Activated CD4-positive, alpha-beta T cell treated with anti-CD3 and anti-CD28 coated beads, Interleukin-2, amount 50 U/mL, for 4 hours (primary cell): ENCODE results near the gene KLHL3.

Experiments used
- DNase-seq, 2 experiments: peaks; one replicate each; pipeline ENCODE4 v3.0.0-alpha.2; 2020

Gene KLHL3

DNA sequence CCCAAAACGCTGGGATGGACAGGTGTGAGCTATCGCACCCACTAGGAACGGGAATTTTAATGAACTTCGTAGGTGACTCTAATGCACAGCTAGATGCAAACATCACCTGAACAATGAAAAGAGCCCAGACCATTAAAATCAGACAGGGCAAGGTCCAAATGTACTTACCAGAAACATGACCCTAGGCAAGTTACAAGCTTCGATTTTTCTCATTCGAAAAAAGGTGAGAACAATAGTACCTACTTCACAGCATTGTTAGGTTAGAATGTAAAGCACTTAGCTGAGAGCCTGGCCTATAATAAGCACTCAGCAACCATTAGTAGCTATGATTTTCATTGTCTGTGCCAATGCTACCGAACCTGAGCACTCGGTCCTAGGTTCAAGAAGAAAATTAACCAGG is 5.8 kb upstream of the KLHL3 start:
- no peak for DNase-seq

DNA sequence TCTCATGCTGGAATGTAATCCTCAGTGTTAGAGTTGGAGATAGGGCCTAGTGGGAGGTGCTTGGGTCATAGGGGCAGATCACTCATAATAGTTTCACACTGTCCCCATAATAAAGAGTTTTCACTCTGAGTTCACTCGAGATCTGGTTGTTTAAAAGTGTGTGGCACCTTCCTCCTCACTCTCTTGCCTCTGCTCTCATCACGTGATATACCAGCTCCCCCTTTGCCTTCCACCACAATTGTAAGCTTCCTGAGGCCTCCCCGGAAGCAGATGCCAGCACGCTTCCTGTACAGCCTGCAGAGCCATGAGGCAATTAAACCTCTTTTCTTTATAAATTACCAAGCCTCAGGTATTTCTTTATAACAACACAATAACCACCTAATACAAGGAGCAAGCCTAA is 3.8 kb upstream of the KLHL3 start:
- no peak for DNase-seq

DNA sequence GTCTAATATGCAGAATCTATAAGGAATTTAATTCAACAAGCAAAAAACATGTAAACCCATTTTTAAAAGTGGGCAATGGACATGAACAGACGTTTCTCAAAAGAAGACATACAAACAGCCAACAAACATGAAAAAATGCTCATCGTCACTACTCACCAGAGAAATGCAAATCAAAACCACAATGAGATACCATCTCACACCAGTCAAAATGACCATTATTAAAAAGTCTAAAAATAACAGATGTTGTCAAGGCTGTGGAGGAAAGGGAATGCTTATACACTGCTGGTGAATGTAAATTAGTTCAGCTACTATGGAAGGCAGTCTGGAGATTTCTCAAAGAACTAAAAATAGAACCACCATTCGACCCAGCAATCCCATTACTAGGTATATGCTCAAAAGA is 3.1 kb upstream of the KLHL3 start:
- no peak for DNase-seq

DNA sequence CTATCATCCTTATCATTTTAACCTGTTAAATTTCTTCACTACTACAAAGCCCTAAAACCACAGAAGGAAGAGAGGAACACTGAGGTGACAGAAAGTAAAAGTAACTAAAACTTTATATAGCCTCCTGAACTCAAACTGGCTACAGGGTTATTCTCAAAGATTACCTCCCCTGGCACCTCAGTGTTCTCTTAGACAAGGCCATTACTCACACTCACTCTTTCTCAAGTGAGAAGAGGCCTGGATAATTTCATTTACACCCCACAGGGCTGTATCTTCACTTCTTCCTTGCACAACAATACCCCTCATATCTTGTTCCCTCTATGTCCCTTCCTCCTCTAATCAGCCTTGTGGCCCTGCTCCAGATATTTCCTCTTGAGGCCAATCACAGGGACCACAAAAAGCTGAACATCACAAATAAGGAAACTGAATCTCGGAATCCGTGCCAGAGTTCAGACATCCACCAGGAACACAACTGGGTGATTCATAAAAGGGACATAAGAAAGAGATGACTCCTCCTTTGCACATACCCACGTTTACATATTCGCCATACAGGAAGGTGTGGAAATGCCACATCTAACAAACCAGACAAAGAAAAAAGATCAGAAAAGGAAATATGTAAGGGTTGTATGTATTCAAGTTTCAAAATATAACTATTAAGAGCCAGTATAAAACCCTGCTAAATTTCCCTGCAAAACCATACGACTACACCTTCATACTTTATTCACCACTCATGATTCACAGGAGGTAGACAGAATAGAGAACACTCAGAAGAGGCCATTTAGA is 1.7 kb upstream of the KLHL3 start:
- no peak for DNase-seq

DNA sequence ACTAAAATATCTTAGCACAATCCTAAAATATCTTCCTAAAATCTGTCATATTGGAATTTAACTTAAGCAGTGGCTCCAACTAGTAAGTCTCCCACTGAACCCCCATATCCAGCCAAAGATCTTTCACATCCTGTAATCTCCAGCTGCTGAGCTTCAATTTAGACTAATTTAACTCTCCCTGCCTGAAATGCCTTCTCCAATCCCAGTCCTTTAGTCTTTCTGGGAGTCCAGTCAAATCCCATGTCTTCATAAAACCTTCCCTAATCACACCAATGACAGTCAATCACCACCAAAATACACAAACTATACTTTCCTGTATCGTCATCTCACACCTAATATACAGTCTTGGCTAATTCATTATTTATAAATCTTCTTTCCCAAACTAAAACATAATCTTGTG is 607 bp upstream of the KLHL3 start:
- DNase-seq: no peak

DNA sequence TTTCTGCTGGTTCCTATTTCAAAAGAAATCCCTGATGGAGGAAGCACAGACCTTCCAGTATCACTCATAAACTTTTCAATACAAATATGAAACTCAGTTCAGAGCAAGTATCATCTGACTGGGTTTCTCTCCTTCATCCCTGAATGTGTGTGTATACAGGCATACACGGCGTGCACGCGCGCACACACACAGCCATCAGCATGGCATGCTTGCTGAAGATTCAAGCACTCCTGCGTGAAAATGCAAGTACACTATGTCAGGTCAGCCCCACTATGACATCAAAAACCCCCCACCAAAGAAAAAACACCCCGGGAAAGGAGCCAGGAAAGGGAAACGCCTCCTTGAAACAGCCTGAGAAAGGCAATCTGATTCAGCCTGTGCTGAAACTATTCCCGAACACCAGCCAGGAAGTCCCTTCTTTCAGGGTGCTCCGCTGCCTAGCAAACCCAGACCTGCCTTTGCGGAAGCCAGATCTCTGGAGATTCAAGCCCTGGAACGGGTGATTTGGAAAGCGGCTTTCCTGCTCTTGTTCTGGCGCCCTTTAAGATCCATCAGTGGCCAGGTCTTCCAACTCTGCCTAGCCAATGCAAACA is 831 bp downstream of the KLHL3 start:
- DNase-seq: no peak

DNA sequence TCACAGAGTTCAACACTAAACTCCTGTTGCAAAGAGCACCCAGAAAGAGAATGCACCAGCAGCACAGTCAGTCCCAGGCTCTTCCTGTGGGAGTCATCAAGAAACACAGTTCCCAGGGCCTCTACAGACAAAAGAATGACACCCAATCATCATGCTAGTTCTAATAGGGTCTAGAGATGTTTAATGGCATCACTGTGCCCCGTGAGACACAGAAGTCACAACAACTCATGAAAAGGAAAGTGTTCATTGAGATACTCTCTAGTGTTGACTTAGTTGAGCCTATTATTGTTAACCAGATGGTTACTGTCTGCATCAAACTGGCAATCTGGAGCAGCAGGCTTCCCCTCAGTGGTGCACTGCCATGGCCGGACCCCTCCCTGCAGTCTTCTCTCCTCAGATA is 1.6 kb downstream of the KLHL3 start:
- DNase-seq: no peak

DNA sequence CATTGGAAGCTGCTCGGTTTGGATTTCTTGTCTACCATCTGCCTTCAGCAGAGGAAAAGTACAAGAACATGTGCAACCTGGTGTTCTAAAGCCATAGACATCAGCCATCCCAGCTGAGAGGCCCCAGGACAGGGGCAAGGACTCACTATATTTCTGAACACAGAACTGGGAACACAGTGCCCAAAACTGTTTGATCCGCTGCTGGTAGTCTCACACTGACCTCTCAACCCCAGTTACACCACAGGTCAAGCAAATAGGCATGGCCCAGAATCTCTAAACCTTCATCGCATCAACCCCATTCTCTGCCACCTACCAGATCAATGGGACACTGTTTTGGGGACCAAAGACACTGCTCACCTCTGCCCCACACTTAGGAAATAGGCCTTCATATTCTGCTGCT is 2.0 kb downstream of the KLHL3 start:
- no peak for DNase-seq

DNA sequence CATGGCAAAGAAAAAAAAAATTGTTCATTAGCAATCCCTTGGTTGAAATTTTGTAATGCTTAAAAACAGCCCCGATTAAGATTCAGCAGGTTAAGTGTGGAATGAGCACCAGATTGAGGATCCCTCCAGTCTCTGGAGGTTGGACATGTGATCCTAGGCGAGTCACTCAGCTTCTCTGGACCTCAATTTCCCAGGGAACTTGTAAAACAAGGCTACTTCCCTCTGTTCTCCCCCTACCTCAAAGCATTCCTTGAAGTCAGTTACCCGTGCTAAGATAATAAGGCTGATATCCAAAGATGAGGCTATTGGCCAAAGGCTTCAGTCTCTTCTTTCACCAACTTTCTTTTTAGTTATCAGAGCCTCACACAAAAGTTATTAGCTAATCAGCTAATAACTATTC is 2.9 kb downstream of the KLHL3 start:
- no peak for DNase-seq

DNA sequence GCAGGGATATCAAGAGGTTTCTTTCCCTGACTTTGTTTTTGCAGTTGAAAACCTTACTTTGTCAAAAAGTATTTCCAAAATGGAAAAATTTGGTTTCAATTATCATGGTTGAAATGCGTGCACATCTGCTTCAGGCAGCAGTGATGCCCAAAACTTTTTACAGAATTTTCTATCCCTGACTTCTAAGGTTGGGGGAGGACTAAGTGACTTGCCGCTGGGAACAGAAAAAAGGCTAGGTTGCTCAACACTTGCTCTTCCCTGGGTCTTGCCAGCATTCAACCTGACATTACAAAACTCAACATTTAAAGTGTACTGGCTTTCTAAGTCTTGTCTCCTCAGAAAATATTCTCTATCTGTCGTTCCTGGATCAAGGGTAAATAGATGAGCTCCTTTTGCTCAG is 4.7 kb downstream of the KLHL3 start:
- DNase-seq: no peak

DNA sequence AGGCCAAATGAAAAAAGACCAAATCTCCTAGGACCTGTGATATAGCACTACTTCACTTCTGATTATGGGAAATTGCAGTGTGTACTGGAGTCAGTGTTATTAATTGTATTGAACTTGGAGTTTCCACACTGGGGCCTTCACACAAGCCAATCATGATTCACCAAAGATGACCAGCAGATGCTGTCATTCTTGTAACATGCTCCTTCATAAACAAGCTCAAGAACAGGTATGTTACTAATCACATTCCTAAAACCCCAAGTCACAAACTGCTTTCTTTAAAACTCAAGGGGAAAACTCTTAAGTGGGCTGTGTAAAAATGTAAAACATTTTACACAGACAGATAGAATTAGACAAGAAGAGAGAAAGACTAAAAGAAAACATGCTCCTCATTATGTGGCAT is 5.6 kb downstream of the KLHL3 start:
- no peak for DNase-seq

DNA sequence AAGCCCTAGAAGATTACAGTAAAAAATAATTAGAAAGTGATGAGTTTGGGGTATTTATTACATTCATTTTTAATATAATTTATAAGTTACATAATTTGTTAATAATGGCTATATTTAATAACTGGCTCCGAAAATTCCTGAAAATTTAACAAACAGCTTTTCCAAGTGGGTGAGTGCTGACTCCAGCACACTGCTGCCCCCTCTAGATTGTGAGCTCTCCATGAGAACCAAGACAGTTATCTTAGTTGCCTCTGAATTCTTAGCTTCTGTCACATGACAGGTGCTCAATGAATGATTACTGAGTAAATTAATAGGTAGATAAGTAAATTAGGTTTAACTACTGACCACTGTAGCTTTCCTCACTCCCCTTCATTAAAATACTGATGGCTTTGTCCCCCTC is 7.8 kb downstream of the KLHL3 start:
- no peak for DNase-seq

DNA sequence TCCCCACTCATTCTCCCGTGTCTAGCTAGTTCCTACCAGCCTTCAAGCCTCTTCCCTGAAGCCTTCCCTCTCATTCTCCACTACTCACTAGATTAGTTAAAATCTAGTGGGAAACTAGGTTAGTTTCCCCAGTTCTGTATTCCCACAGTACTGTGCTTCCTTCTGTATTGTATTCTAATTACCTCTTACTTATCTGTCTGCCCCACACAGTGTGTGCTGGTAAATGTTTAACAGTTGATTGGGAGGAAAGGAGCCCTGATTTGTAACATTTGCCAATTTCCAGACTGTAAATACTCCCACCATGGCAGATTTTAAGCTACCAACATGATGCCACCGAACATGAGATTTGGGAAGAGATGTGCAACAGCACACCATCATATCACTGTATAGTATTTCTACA is 8.3 kb downstream of the KLHL3 start:
- no peak for DNase-seq

DNA sequence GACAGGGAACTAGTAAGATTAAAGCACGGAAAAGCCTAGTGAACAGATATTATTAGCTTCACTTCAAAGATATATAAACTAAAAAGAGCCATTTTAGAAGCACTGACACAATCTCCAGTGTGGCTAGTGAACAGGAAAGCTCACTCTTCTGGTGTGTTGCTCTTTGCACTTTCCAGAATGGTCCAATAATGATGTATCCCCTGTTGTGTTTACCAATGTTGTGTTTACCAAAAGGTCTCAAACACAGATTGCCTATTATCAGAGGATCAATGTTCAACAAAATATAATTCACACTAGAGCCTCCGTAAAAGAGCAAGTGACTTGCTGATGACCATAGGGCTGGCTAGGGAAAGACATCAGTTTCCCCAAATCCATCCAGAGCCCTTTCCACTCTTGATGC is 11.6 kb downstream of the KLHL3 start:
- DNase-seq: no peak

DNA sequence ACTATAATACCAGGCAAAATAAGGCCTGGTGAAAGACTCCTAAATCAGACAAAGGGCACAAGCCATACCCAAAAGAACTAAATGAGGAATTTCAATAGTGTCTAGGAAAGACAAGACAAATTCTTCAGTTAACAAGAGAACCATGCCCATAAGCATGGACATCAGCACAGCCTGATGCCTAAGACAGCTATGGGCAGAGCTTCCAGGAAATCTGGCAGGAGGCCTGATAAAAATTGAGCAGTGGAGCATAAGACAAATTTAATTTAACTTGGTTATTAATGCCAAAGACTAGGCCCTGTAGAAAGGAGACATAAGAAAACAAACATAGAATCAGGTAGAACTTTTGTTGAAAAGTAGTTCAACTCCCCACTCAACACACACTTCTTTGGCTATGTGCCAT is 17.3 kb downstream of the KLHL3 start:
- no peak for DNase-seq

DNA sequence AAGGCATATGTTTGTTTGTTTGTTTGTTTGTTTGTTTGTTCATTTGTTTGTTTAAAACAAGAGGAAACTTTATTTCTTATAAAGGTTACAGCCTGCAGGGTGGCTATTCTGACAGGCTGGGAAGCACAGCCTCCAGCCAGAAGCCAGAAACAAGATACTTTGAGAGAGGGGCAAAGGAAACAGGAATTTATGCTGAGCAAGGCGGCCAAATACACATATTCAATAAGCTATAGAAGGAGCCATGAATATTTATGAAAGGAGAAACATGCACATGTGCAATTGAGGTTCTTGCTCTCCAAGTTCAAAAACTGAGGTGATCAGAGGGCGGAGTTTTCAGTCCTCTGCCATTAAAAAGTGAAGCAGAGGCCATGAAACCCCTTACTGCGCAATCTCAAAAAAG is 19.6 kb downstream of the KLHL3 start:
- no peak for DNase-seq

DNA sequence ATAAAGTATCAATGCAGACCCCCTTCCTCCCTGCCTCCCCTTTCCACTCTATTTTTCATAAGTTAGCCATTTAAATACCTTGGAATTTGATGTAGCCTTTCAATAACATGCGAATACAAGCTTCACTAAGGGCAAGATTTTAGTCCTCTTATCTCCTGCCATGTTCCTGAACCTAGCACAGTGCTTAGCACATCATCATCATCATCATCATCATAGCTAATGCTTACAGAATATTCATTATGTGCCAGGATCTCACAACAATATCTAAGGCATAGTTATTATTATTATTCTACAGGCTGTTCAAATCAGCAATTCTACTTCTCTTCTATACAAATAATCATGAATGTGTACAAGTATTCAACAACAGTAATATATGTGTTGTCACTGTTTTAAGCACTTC is 20.4 kb downstream of the KLHL3 start:
- no peak for DNase-seq

DNA sequence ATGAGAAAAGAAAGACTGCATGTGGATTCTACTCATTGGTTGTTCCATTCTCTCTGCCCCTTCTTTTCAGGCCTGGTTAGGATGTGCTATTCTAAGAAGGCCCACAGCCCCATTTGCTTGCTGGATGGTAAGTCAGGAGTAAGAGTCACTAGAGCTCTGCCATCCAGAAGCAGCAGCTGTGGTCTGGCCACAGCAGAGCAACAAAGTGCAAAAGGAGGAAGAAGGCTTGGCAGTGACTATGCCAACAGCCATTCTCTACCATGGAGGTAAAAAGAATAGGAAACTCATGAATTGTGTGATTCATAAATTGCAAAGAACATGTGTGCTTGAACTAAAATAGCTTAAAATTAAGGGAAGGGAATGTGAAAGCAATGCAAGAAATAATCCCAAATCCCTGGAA is 20.9 kb downstream of the KLHL3 start:
- DNase-seq: no peak

DNA sequence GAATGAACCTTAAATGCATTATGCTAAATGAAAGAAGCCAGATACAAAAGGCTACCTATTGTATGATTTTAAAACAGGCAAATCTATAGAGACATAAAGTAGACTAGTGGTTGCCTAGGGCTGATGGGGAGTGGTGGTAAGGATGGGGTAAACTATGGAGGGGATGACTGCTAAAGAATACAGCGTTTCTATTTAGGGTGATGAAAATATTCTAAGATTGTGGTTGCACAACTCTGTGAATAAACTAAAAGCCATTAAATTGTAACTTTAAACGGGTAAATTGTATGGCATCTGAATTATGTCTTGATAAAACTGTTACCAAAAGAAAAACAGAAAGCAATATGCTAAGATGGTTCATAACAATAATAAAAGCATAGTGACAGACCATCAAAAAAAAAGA is 21.4 kb downstream of the KLHL3 start:
- DNase-seq: no peak

DNA sequence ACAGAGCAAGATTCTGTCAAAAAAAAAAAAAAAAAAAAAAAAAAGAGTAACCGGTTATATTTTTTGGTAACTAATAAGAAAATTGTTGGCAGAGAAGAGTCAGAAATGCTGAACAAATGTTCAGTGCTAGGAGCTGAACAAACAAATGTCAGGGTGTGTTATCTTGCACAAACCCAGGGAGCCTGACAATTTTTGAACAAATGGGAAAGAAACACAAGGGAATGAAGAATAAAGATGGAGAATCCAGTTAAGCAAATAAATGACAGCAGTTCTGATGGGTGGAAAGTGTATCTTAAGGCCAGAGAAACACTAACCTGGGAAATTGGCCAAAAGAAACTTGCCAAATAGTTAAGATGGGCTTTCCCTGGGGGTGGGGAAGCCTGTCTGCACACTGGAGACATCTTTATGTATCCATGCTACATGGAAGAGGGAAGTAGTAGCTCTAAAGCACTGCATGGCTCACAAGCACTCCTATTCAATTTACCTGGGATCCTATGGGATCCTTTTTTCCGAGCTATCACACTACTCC is 23.7 kb downstream of the KLHL3 start:
- no peak for DNase-seq

DNA sequence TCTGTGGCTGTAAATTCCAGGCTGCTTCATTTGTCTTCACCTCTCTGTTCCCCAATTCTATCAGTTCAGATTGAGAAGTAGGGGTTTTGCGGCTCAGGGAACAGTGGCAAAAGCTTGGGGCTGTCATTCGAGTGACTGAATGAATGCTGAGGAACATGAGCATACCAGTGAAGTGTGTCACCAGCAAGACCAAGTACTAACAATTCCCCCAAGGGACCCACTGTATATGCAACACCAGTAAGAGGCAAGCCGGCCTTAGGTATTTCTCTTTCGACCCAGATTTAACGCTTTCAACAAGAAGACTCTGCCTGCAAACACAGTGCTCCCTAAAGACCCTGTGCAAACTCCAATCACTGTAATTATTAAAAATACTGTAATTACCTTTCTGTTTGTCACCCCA is 25.8 kb downstream of the KLHL3 start:
- no peak for DNase-seq

DNA sequence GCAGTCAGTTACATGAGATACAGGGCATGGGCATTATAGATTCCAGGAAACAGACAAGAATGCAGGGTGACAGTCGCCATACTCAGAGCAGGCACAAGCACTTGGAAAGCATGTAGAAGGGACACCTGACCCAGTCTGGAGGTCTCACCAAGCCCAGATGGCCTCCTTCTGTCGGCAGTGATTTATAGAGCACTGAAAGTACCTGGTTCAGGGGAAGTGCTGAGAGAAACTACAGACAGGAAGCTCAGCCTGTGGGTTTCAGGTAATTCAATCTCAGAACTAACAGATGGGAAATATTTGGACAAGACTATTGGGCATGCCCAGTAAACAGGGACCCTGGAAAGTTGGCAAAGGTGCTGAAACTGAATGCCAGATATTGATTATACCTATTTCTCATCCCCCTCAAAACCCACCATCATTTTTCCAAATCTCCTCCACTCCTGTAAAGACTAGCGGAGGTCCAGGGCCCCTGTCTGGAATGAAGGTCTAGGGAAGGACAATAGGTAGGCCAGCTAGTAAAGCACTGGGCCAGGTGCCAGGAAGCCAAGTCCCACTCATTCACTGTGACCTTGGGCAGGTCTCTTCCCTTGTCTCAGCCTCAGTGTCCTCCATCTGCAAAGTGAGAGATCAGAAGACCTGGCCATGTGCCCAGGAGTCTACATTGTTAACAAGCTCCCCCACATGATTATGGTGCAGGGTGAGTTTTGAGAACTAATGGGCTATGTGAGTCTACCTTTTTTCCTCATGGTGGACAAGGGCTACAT is 26.9 kb downstream of the KLHL3 start:
- DNase-seq: no peak

DNA sequence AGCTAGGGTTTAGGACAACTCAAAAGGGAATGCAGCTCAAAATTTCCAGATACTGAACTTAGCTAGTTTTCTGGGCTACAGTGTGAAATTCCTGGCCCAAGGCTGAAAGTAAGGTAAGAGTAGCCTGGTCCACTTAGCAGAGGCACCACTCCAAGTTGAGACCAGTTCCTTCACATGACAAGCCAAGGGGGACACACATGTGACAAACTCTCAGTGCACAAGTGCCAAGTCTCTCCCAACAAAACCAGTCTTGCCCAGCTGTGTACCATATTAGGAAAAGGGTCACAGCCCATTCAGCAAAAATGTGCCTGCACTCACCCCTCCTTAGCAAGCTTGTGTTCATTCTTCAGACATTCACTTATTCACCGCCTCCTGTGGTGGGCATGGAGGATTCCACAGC is 27.8 kb downstream of the KLHL3 start:
- no peak for DNase-seq

DNA sequence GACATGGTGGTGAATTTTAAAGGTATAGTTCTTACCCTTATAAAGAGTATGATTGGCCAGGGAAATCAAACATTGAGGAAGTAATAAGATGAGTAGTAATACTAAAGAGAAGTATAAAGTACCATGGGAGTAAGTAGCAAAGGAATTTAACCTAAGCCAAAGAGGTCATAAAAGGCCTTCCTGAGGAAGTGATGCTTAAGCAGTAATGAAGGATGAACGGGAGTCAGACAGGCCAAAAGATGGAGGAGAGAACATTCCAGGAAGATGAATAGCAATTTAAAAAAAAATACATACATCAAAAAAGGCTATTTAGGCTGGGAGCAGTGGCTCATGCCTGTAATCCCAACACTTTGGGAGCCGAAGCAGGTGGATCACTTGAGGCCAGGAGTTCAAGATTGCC is 29.0 kb downstream of the KLHL3 start:
- no peak for DNase-seq
